Esophagus muscularis mucosa (tissue), 4 donors: ENCODE results near the gene MS4A14. TPM values are rescaled to one million over a fixed set of nuclear protein-coding genes. Genes with fewer than 3 reads are reported as not detected.
"Not testable (repeated sequence)": the region's sequence is repeated elsewhere in the genome, so short reads cannot be mapped to it uniquely, and the experiment has no call there.

Experiments
- DNase-seq: peaks from one replicate; pipeline ENCODE4 v3.0.0-alpha.2; 2017; ENCODE audit errors: extremely low spot score
- H3K27ac ChIP-seq, 4 donors: fragments of 200-600 bp; sonication (generic); replicated peaks in 1 of 4; 1 replicate in 3 of 4; 2 replicates in 1 of 4; pipeline ENCODE4 v1.5.1; 2016 to 2019; ENCODE audit warnings: mild to moderate bottlenecking in 1 of 4
- H3K27me3 ChIP-seq, 4 donors: fragments of 200-600 bp; sonication (generic); one replicate each; pipeline versions ENCODE4 v1.5.1 to v1.6.0; 2016 to 2019
- H3K36me3 ChIP-seq, 4 donors: fragments of 200-600 bp; sonication (generic); one replicate each; pipeline ENCODE4 v1.5.1; 2016 to 2019
- H3K4me1 ChIP-seq, 4 donors: fragments of 200-600 bp; sonication (generic); one replicate each; pipeline ENCODE4 v1.5.1; 2016 to 2019
- H3K4me3 ChIP-seq, 4 donors: fragments of 200-600 bp; sonication (generic); 1 replicate in 2 of 4; 2 replicates in 2 of 4; pipeline ENCODE4 v1.5.1; 2016 to 2019; ENCODE audit warnings: mild to moderate bottlenecking in 4 of 4, moderate library complexity in 1 of 4
- H3K9me3 ChIP-seq, 4 donors: fragments of 200-600 bp; sonication (generic); 1 replicate in 3 of 4; 2 replicates in 1 of 4; pipeline ENCODE4 v1.5.1; 2016 to 2019
- CTCF ChIP-seq, 3 experiments: fragments of 200-600 bp in 2 of 3; fragments of 450-650 bp in 1 of 3; sonication (generic) in 2 of 3; IDR thresholded peaks; one replicate each; pipeline ENCODE4 v1.5.1; 2017 to 2019; ENCODE audit warnings: antibody characterized with exemption in 3 of 3, mild to moderate bottlenecking in 2 of 3, moderate library complexity in 1 of 3
- EP300 ChIP-seq: sonication (generic); formaldehyde crosslinking; IDR thresholded peaks from one replicate; pipeline ENCODE4 v1.6.1; 2017; ENCODE audit warnings: antibody characterized with exemption
- POLR2A ChIP-seq: fragments of 450-650 bp; IDR thresholded peaks from one replicate; pipeline ENCODE4 v1.6.1; 2017; ENCODE audit warnings: antibody characterized with exemption, moderate library complexity, mild to moderate bottlenecking, low read depth
- POLR2AphosphoS5 ChIP-seq, 2 donors: sonication (generic); formaldehyde crosslinking; IDR thresholded peaks; one replicate each; pipeline ENCODE4 v1.6.1; 2017; ENCODE audit warnings: antibody characterized with exemption in 2 of 2
- WGBS: methylation state at CpG from one replicate; pipeline ENCODE4 v1.1.5; 2018; 5-methylcytosine and 5-hydroxymethylcytosine counted together
- intact Hi-C: fragments of 100-400 bp; cut with DNase I; formaldehyde crosslinking; loops from one replicate; pipeline ENCODE4 v1.15.1; 2023
- total RNA-seq, 4 donors: library from RNA; depleted of rRNA; stranded (reverse); fragments of >200 nt; gene quantifications; one replicate each; pipeline versions ENCODE4 v1.1.0 to v1.2.1, GENCODE V29; 2016

The MS4A14 gene
- total RNA-seq, 4 donors from 2014 or later = 1.6 to 3.7 (median 2.2) TPM

- Histone ChIP-seq H3K4me3 (no peak overlapping the region), H3K4me1 (no peaks in the 10 kb centered on the region), H3K27me3 (peaks cover 0 to under 1% (median 0%) of the 10 kb centered on the region in 4 donors), H3K9me3 (peaks cover 0 to 4% (median 0%) of the 10 kb centered on the region in 4 donors), H3K27ac (no peak overlapping the region), H3K36me3 (no peaks in the 10 kb centered on the region)
- DNase-seq = no peak
- 53% methylated on average over 2 of the region's 2 CpGs for WGBS
- TF ChIP-seq CTCF (IDR thresholded peaks at IDR 0.05) (no peak), POLR2A (no peak), EP300 (no peak), POLR2AphosphoS5 (IDR thresholded peaks at IDR 0.05) (no peak)
- intact Hi-C loops = no loop called here
Observed at GRCh38 chr11:60357771-60358170, 38.5 kb upstream of the MS4A14 start.

- peaks cover 0 to 4% (median 0%) of the 10 kb centered on the region in 4 donors for H3K9me3 ChIP-seq
- no peak overlapping the region for H3K4me3 ChIP-seq
- H3K4me1 ChIP-seq = no peaks in the 10 kb centered on the region
- H3K36me3 ChIP-seq = no peaks in the 10 kb centered on the region
- 82% methylated on average over 4 of the region's 4 CpGs for WGBS
- no peak overlapping the region for H3K27ac ChIP-seq
- no peak for TF ChIP-seq CTCF (IDR thresholded peaks at IDR 0.05)
- no peak for TF ChIP-seq EP300
- no peak for TF ChIP-seq POLR2AphosphoS5 (IDR thresholded peaks at IDR 0.05)
- TF ChIP-seq POLR2A = no peak
- no peak for DNase-seq
- H3K27me3 ChIP-seq = peaks cover 0 to 12% (median 2%) of the 10 kb centered on the region in 4 donors
- intact Hi-C loops = no loop called here
Observed at GRCh38 chr11:60360621-60361020, 35.6 kb upstream of the MS4A14 start.

- no peak overlapping the region for H3K4me3 ChIP-seq
- intact Hi-C loops = no loop called here
- 38% methylated on average over 1 of the region's 1 CpG for WGBS
- no peaks in the 10 kb centered on the region for H3K36me3 ChIP-seq
- no peak overlapping the region for H3K27ac ChIP-seq
- H3K9me3 ChIP-seq = peaks cover 0 to 4% (median 0%) of the 10 kb centered on the region in 4 donors
- no peak for TF ChIP-seq POLR2AphosphoS5 (IDR thresholded peaks at IDR 0.05)
- TF ChIP-seq CTCF (IDR thresholded peaks at IDR 0.05) = no peak
- no peak for TF ChIP-seq POLR2A
- TF ChIP-seq EP300 = no peak
- no peaks in the 10 kb centered on the region for H3K4me1 ChIP-seq
- peaks cover 0 to 12% (median 2%) of the 10 kb centered on the region in 4 donors for H3K27me3 ChIP-seq
- no peak for DNase-seq
Observed at GRCh38 chr11:60362241-60362640, 34.0 kb upstream of the MS4A14 start.

GRCh38 chr11:60363542-60364470 is 32.5 kb upstream of the MS4A14 start:
- Histone ChIP-seq H3K4me1 (no peaks in the 10 kb centered on the region), H3K36me3 (no peaks in the 10 kb centered on the region), H3K27me3 (peaks cover 0 to 12% (median 2%) of the 10 kb centered on the region in 4 donors), H3K27ac (peak overlapping the region in 1 of 4 donors; percentile 19), H3K9me3 (peaks cover 0 to 4% (median 0%) of the 10 kb centered on the region in 4 donors), H3K4me3 (no peak overlapping the region)
- intact Hi-C loops = no loop called here
- DNase-seq = no peak
- peak; percentile 50 to 71 (median 53) for TF ChIP-seq CTCF (IDR thresholded peaks at IDR 0.05)
- no peak for TF ChIP-seq POLR2A
- TF ChIP-seq POLR2AphosphoS5 (IDR thresholded peaks at IDR 0.05) = no peak
- 49% methylated on average over 7 of the region's 7 CpGs for WGBS

- H3K36me3 ChIP-seq, DNase-seq, intact Hi-C loops, H3K9me3 ChIP-seq, H3K4me3 ChIP-seq, H3K27ac ChIP-seq, H3K4me1 ChIP-seq: not testable (repeated sequence)
- WGBS = 83% methylated on average over 15 of the region's 15 CpGs
- peaks cover 0 to 12% (median 2%) of the 10 kb centered on the region in 4 donors for H3K27me3 ChIP-seq
Observed at GRCh38 chr11:60366262-60366904, 29.9 kb upstream of the MS4A14 start.
